ENCODE results near the gene MAST4.

DNA sequence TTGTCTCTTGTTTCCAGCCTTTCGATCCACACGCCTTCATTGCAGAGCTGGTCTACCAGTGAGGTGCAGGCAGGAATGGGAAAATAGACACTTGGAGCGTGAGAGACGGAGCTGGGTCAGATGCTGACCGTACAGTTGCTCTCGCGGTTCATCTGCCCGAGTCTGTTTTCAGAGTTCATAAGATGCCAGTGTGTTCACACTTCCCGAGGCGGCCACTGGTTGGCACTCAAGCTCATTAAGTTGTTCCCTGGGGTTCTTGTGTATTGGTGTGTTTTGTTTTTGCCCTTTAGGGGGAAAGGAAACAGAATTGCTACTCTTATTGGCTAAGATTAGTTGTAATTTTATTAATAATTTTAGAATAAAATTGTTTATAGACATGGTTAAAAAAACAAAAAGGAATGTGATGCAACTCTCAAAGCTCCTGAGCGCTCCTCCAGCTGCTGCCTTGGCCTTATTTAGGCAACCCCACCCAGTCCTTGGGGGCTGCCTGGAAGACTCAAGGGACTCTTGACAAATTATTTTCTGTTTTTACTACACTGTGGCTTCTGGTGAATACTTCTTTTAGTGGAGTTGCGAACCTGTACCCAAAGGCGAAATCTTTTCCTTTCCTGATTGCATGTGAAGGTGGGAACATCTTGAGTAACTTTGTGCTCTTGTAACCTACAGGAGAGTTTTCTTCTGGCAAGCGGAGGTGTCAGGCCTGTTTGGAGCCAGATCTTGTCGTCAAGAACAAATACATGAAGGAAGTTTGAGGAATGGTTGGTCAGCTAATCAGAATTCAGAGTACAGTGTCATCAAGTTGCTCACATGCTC lies 146.1 kb downstream of the MAST4 start:
- TF ChIP-seq, protein P1, sequence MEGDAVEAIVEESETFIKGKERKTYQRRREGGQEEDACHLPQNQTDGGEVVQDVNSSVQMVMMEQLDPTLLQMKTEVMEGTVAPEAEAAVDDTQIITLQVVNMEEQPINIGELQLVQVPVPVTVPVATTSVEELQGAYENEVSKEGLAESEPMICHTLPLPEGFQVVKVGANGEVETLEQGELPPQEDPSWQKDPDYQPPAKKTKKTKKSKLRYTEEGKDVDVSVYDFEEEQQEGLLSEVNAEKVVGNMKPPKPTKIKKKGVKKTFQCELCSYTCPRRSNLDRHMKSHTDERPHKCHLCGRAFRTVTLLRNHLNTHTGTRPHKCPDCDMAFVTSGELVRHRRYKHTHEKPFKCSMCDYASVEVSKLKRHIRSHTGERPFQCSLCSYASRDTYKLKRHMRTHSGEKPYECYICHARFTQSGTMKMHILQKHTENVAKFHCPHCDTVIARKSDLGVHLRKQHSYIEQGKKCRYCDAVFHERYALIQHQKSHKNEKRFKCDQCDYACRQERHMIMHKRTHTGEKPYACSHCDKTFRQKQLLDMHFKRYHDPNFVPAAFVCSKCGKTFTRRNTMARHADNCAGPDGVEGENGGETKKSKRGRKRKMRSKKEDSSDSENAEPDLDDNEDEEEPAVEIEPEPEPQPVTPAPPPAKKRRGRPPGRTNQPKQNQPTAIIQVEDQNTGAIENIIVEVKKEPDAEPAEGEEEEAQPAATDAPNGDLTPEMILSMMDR (IDR thresholded peaks at IDR 0.05) = peak; percentile 46
- no peak for TF ChIP-seq EZH2phosphoT487 (IDR thresholded peaks at IDR 0.05)

Data from neural progenitor cell (in vitro differentiated cells).